Myocyte (in vitro differentiated cells): Measurements from ENCODE around the gene ORC6. TPM values are rescaled to one million over a fixed set of nuclear protein-coding genes. Genes with fewer than 3 reads are reported as not detected.

Source experiments
- DNase-seq: peaks from one replicate; pipeline ENCODE4 v3.0.0-alpha.2; 2012; ENCODE audit warnings: low read depth
- total RNA-seq: library from RNA; depleted of rRNA; stranded (reverse); fragments of >200 nt; gene quantifications from 2 replicates; pipeline ENCODE4 v1.2.3, GENCODE V29; 2014

Gene ORC6
- total RNA-seq, 1 donor from 2014 or later: 5.6 TPM

GRCh38 chr16:46730801-46731690, 41.6 kb downstream of the ORC6 start:
- DNase-seq: no peak

GRCh38 chr16:46731691-46732555, 42.5 kb downstream of the ORC6 start:
- no peak for DNase-seq

- DNase-seq: no peak
Measured at GRCh38 chr16:46732561-46732960, 43.1 kb downstream of the ORC6 start.

- no peak for DNase-seq
Measured at GRCh38 chr16:46733319-46733830, 43.9 kb downstream of the ORC6 start.

GRCh38 chr16:46736695-46737094, 47.2 kb downstream of the ORC6 start:
- no peak for DNase-seq

- no peak for DNase-seq
Measured at GRCh38 chr16:46737621-46738214, 48.3 kb downstream of the ORC6 start.

GRCh38 chr16:46739934-46740333, 50.5 kb downstream of the ORC6 start:
- no peak for DNase-seq

GRCh38 chr16:46743232-46743719, 53.8 kb downstream of the ORC6 start:
- peak; percentile 34 for DNase-seq

- no peak for DNase-seq
Measured at GRCh38 chr16:46745617-46746016, 56.2 kb downstream of the ORC6 start.

GRCh38 chr16:46746821-46747776, 57.6 kb downstream of the ORC6 start:
- peak; percentile 81 for DNase-seq

Other genes with a start within 250 kb of the ORC6 start
- gene SHCBP1, start 68.3 kb upstream of the ORC6 start, total RNA-seq: 0.88 and 3.2 TPM in 2 replicates
- 69.3 and 113 TPM in 2 replicates for gene VPS35, start 481 bp upstream of the ORC6 start, total RNA-seq
- gene MYLK3, start 58.7 kb downstream of the ORC6 start, total RNA-seq: 0.16 and 0.51 TPM in 2 replicates
- gene C16orf87, start 141.5 kb downstream of the ORC6 start, total RNA-seq: 30.6 and 33.6 TPM in 2 replicates
- gene GPT2, start 194.7 kb downstream of the ORC6 start, total RNA-seq: 17.0 and 22.1 TPM in 2 replicates